ENCODE results near the gene ERRFI1. TPM values are rescaled to one million over a fixed set of nuclear protein-coding genes. Genes with fewer than 3 reads are reported as not detected.

The ERRFI1 gene
- total RNA-seq, 1 experiment from 2014 or later, result not detected

GRCh38 chr1:8013800-8014199, 12.3 kb downstream of the ERRFI1 start:
- Histone ChIP-seq H3K9me3 (ENCODE audit: low read length) (no peaks in the 10 kb centered on the region), H3K27me3 (ENCODE audit: low read length) (no peaks in the 10 kb centered on the region), H4K20me1 (ENCODE audit: insufficient read depth, low read depth, low read length) (no peaks in the 10 kb centered on the region), H3K9me2 (replicated peaks; ENCODE audit: insufficient read depth, low read length) (no peaks in the 10 kb centered on the region), H3K9ac (ENCODE audit: low read length) (no peak overlapping the region), H3K4me1 (ENCODE audit: low read length) (no peaks in the 10 kb centered on the region), H3K27ac (ENCODE audit: low read length) (no peak overlapping the region), H3K79me2 (ENCODE audit: low read length) (no peaks in the 10 kb centered on the region), H3K36me3 (ENCODE audit: insufficient read depth, low read length) (no peaks in the 10 kb centered on the region), H3K4me2 (ENCODE audit: low read depth, low read length, poor library complexity, severe bottlenecking) (no peak overlapping the region), H3K4me3 (ENCODE audit: low read length) (no peak overlapping the region), H2AFZ (ENCODE audit: low read length) (no peak overlapping the region)
- DNase-seq, result no peak

- H3K4me1 ChIP-seq (ENCODE audit: low read length), result no peaks in the 10 kb centered on the region
- no peaks in the 10 kb centered on the region for H4K20me1 ChIP-seq (ENCODE audit: insufficient read depth, low read depth, low read length)
- no peak overlapping the region for H2AFZ ChIP-seq (ENCODE audit: low read length)
- no peaks in the 10 kb centered on the region for H3K9me2 ChIP-seq (replicated peaks; ENCODE audit: insufficient read depth, low read length)
- H3K9ac ChIP-seq (ENCODE audit: low read length), result no peak overlapping the region
- no peaks in the 10 kb centered on the region for H3K9me3 ChIP-seq (ENCODE audit: low read length)
- no peak overlapping the region for H3K4me2 ChIP-seq (ENCODE audit: low read depth, low read length, poor library complexity, severe bottlenecking)
- no peaks in the 10 kb centered on the region for H3K36me3 ChIP-seq (ENCODE audit: insufficient read depth, low read length)
- no peak for DNase-seq
- H3K4me3 ChIP-seq (ENCODE audit: low read length), result no peak overlapping the region
- H3K79me2 ChIP-seq (ENCODE audit: low read length), result no peaks in the 10 kb centered on the region
- H3K27ac ChIP-seq (ENCODE audit: low read length), result no peak overlapping the region
- no peaks in the 10 kb centered on the region for H3K27me3 ChIP-seq (ENCODE audit: low read length)
These were observed 12.7 kb downstream of the ERRFI1 start for GRCh38 chr1:8013399-8013798.

- H3K9me3 ChIP-seq (ENCODE audit: low read length), result no peaks in the 10 kb centered on the region
- no peak overlapping the region for H3K27ac ChIP-seq (ENCODE audit: low read length)
- H3K4me2 ChIP-seq (ENCODE audit: low read depth, low read length, poor library complexity, severe bottlenecking), result no peak overlapping the region
- no peaks in the 10 kb centered on the region for H3K79me2 ChIP-seq (ENCODE audit: low read length)
- H3K9me2 ChIP-seq (replicated peaks; ENCODE audit: insufficient read depth, low read length), result no peaks in the 10 kb centered on the region
- no peaks in the 10 kb centered on the region for H3K36me3 ChIP-seq (ENCODE audit: insufficient read depth, low read length)
- no peak overlapping the region for H3K9ac ChIP-seq (ENCODE audit: low read length)
- no peak overlapping the region for H3K4me3 ChIP-seq (ENCODE audit: low read length)
- H4K20me1 ChIP-seq (ENCODE audit: insufficient read depth, low read depth, low read length), result no peaks in the 10 kb centered on the region
- no peak for DNase-seq
- H3K27me3 ChIP-seq (ENCODE audit: low read length), result no peaks in the 10 kb centered on the region
- no peaks in the 10 kb centered on the region for H3K4me1 ChIP-seq (ENCODE audit: low read length)
- no peak overlapping the region for H2AFZ ChIP-seq (ENCODE audit: low read length)
These were observed 13.2 kb downstream of the ERRFI1 start for GRCh38 chr1:8012955-8013354.

- H3K9me3 ChIP-seq (ENCODE audit: low read length), result no peaks in the 10 kb centered on the region
- H3K9ac ChIP-seq (ENCODE audit: low read length), result no peak overlapping the region
- no peak overlapping the region for H3K4me3 ChIP-seq (ENCODE audit: low read length)
- H3K9me2 ChIP-seq (replicated peaks; ENCODE audit: insufficient read depth, low read length), result no peaks in the 10 kb centered on the region
- H3K36me3 ChIP-seq (ENCODE audit: insufficient read depth, low read length), result no peaks in the 10 kb centered on the region
- no peak for DNase-seq
- no peak overlapping the region for H2AFZ ChIP-seq (ENCODE audit: low read length)
- H4K20me1 ChIP-seq (ENCODE audit: insufficient read depth, low read depth, low read length), result no peaks in the 10 kb centered on the region
- no peak overlapping the region for H3K27ac ChIP-seq (ENCODE audit: low read length)
- no peak overlapping the region for H3K4me2 ChIP-seq (ENCODE audit: low read depth, low read length, poor library complexity, severe bottlenecking)
- no peaks in the 10 kb centered on the region for H3K4me1 ChIP-seq (ENCODE audit: low read length)
- no peaks in the 10 kb centered on the region for H3K27me3 ChIP-seq (ENCODE audit: low read length)
- H3K79me2 ChIP-seq (ENCODE audit: low read length), result no peaks in the 10 kb centered on the region
These were observed 13.9 kb downstream of the ERRFI1 start for GRCh38 chr1:8011923-8012858.

- H3K9me3 ChIP-seq (ENCODE audit: low read length), result no peaks in the 10 kb centered on the region
- H3K4me2 ChIP-seq (ENCODE audit: low read depth, low read length, poor library complexity, severe bottlenecking), result no peak overlapping the region
- H3K27ac ChIP-seq (ENCODE audit: low read length), result no peak overlapping the region
- H3K36me3 ChIP-seq (ENCODE audit: insufficient read depth, low read length), result no peaks in the 10 kb centered on the region
- no peaks in the 10 kb centered on the region for H3K9me2 ChIP-seq (replicated peaks; ENCODE audit: insufficient read depth, low read length)
- H2AFZ ChIP-seq (ENCODE audit: low read length), result no peak overlapping the region
- no peaks in the 10 kb centered on the region for H3K79me2 ChIP-seq (ENCODE audit: low read length)
- H4K20me1 ChIP-seq (ENCODE audit: insufficient read depth, low read depth, low read length), result no peaks in the 10 kb centered on the region
- H3K4me3 ChIP-seq (ENCODE audit: low read length), result no peak overlapping the region
- H3K9ac ChIP-seq (ENCODE audit: low read length), result no peak overlapping the region
- H3K27me3 ChIP-seq (ENCODE audit: low read length), result no peaks in the 10 kb centered on the region
- DNase-seq, result no peak
- no peaks in the 10 kb centered on the region for H3K4me1 ChIP-seq (ENCODE audit: low read length)
These were observed 15.1 kb downstream of the ERRFI1 start for GRCh38 chr1:8011016-8011415.

GRCh38 chr1:8010080-8010664, 15.9 kb downstream of the ERRFI1 start:
- Histone ChIP-seq H3K4me1 (ENCODE audit: low read length) (no peaks in the 10 kb centered on the region), H3K4me2 (ENCODE audit: low read depth, low read length, poor library complexity, severe bottlenecking) (no peak overlapping the region), H3K9me2 (replicated peaks; ENCODE audit: insufficient read depth, low read length) (no peaks in the 10 kb centered on the region), H3K9me3 (ENCODE audit: low read length) (no peaks in the 10 kb centered on the region), H3K36me3 (ENCODE audit: insufficient read depth, low read length) (no peaks in the 10 kb centered on the region), H2AFZ (ENCODE audit: low read length) (no peak overlapping the region), H4K20me1 (ENCODE audit: insufficient read depth, low read depth, low read length) (no peaks in the 10 kb centered on the region), H3K79me2 (ENCODE audit: low read length) (no peaks in the 10 kb centered on the region), H3K27ac (ENCODE audit: low read length) (no peak overlapping the region), H3K9ac (ENCODE audit: low read length) (no peak overlapping the region), H3K27me3 (ENCODE audit: low read length) (no peaks in the 10 kb centered on the region), H3K4me3 (ENCODE audit: low read length) (no peak overlapping the region)
- no peak for DNase-seq

GRCh38 chr1:8009043-8010002, 16.8 kb downstream of the ERRFI1 start:
- H4K20me1 ChIP-seq (ENCODE audit: insufficient read depth, low read depth, low read length), result no peaks in the 10 kb centered on the region
- H3K79me2 ChIP-seq (ENCODE audit: low read length), result no peaks in the 10 kb centered on the region
- H3K4me3 ChIP-seq (ENCODE audit: low read length), result no peak overlapping the region
- H3K9me2 ChIP-seq (replicated peaks; ENCODE audit: insufficient read depth, low read length), result no peaks in the 10 kb centered on the region
- no peak overlapping the region for H3K9ac ChIP-seq (ENCODE audit: low read length)
- no peak overlapping the region for H3K27ac ChIP-seq (ENCODE audit: low read length)
- no peaks in the 10 kb centered on the region for H3K9me3 ChIP-seq (ENCODE audit: low read length)
- no peaks in the 10 kb centered on the region for H3K27me3 ChIP-seq (ENCODE audit: low read length)
- H3K4me2 ChIP-seq (ENCODE audit: low read depth, low read length, poor library complexity, severe bottlenecking), result no peak overlapping the region
- DNase-seq, result no peak
- no peak overlapping the region for H2AFZ ChIP-seq (ENCODE audit: low read length)
- no peaks in the 10 kb centered on the region for H3K4me1 ChIP-seq (ENCODE audit: low read length)
- no peaks in the 10 kb centered on the region for H3K36me3 ChIP-seq (ENCODE audit: insufficient read depth, low read length)

Measured in Karpas-422 (cell line).